ENCODE data around the gene PTGES3.

Gene PTGES3

GRCh38 chr12:56628671-56629458 lies 59.2 kb downstream of the PTGES3 start (continued):
- no peak for TF ChIP-seq PATZ1 (CRISPR knock-in tag; IDR thresholded peaks at IDR 0.05; ENCODE audit: borderline replicate concordance)

GRCh38 chr12:56626701-56627100 lies 61.4 kb downstream of the PTGES3 start:
- ATAC-seq = no peak
- TF ChIP-seq SNAI2 (CRISPR knock-in tag; IDR thresholded peaks at IDR 0.05) (no peak), CSDC2 (CRISPR knock-in tag; IDR thresholded peaks at IDR 0.05) (no peak), ZNF8 (CRISPR knock-in tag; IDR thresholded peaks at IDR 0.05) (no peak)

GRCh38 chr12:56622535-56622934 lies 65.5 kb downstream of the PTGES3 start:
- TF ChIP-seq ESRRG (CRISPR knock-in tag; IDR thresholded peaks at IDR 0.05) (no peak), RARB (CRISPR knock-in tag; IDR thresholded peaks at IDR 0.05) (no peak), ISL1 (CRISPR knock-in tag; IDR thresholded peaks at IDR 0.05) (no peak), ZNF565 (CRISPR knock-in tag; conservative IDR thresholded peaks at IDR 0.05; ENCODE audit: low read depth) (no peak), ZFP3 (CRISPR knock-in tag; IDR thresholded peaks at IDR 0.05) (no peak), TCF4 (CRISPR knock-in tag; IDR thresholded peaks at IDR 0.05; ENCODE audit: borderline replicate concordance) (no peak)
- no peak for ATAC-seq

GRCh38 chr12:56616925-56617324 lies 71.2 kb downstream of the PTGES3 start:
- ATAC-seq = no peak
- no peak for TF ChIP-seq SNAI2 (CRISPR knock-in tag; IDR thresholded peaks at IDR 0.05)
- no peak for TF ChIP-seq POU6F1 (CRISPR knock-in tag; IDR thresholded peaks at IDR 0.05; ENCODE audit: borderline replicate concordance, low read depth)
- no peak for TF ChIP-seq GLIS3 (CRISPR knock-in tag; IDR thresholded peaks at IDR 0.05)
- no peak for TF ChIP-seq TSHZ2 (CRISPR knock-in tag; IDR thresholded peaks at IDR 0.05)
- no peak for TF ChIP-seq ZC3H10 (CRISPR knock-in tag; IDR thresholded peaks at IDR 0.05)
- TF ChIP-seq BACH2 (CRISPR knock-in tag; IDR thresholded peaks at IDR 0.05; ENCODE audit: borderline replicate concordance) = no peak
- no peak for TF ChIP-seq ZNF565 (CRISPR knock-in tag; conservative IDR thresholded peaks at IDR 0.05; ENCODE audit: low read depth)
- TF ChIP-seq ESRRG (CRISPR knock-in tag; IDR thresholded peaks at IDR 0.05) = no peak
- no peak for TF ChIP-seq ZFP30 (CRISPR knock-in tag; IDR thresholded peaks at IDR 0.05)
- TF ChIP-seq OSR1 (CRISPR knock-in tag; IDR thresholded peaks at IDR 0.05) = no peak
- TF ChIP-seq TOX (CRISPR knock-in tag; IDR thresholded peaks at IDR 0.05; ENCODE audit: borderline replicate concordance) = no peak
- no peak for TF ChIP-seq PATZ1 (CRISPR knock-in tag; IDR thresholded peaks at IDR 0.05; ENCODE audit: borderline replicate concordance)
- no peak for TF ChIP-seq CSRNP3 (CRISPR knock-in tag; IDR thresholded peaks at IDR 0.05)
- no peak for TF ChIP-seq ZFP3 (CRISPR knock-in tag; IDR thresholded peaks at IDR 0.05)
